ENCODE results near the gene AAMP.

- TF ChIP-seq, protein P1, sequence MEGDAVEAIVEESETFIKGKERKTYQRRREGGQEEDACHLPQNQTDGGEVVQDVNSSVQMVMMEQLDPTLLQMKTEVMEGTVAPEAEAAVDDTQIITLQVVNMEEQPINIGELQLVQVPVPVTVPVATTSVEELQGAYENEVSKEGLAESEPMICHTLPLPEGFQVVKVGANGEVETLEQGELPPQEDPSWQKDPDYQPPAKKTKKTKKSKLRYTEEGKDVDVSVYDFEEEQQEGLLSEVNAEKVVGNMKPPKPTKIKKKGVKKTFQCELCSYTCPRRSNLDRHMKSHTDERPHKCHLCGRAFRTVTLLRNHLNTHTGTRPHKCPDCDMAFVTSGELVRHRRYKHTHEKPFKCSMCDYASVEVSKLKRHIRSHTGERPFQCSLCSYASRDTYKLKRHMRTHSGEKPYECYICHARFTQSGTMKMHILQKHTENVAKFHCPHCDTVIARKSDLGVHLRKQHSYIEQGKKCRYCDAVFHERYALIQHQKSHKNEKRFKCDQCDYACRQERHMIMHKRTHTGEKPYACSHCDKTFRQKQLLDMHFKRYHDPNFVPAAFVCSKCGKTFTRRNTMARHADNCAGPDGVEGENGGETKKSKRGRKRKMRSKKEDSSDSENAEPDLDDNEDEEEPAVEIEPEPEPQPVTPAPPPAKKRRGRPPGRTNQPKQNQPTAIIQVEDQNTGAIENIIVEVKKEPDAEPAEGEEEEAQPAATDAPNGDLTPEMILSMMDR (IDR thresholded peaks at IDR 0.05; ENCODE audit: borderline replicate concordance, extremely low read depth, low read length, poor library complexity, severe bottlenecking), result no peak
- TF ChIP-seq EZH2 (IDR thresholded peaks at IDR 0.05; ENCODE audit: borderline replicate concordance, low read depth, low read length, severe bottlenecking), result no peak
These were observed 8.0 kb upstream of the AAMP start for GRCh38 chr2:218277921-218278320.

All from DND-41 (cell line).